ENCODE results near the gene IQCN. TPM values are rescaled to one million over a fixed set of nuclear protein-coding genes. Genes with fewer than 3 reads are reported as not detected.
A peak's percentile ranks its signal among the peaks of the same experiment; 100 is the strongest.
"Not testable (repeated sequence)": the region's sequence is repeated elsewhere in the genome, so short reads cannot be mapped to it uniquely, and the experiment has no call there.

IQCN gene
- total and polyA plus RNA-seq, 2 of the 4 experiments (the other 2 are of a cell fraction) = 0.18 to 0.67 TPM

GRCh38 chr19:18209912-18210311, 64.3 kb downstream of the IQCN start:
- H4K91ac ChIP-seq (ENCODE audit: insufficient read depth, low read depth, low read length) = peak overlapping the region; percentile 21; the same call in 1 of the 2 replicates
- dilution Hi-C loops (cut with HindIII; ENCODE audit: low sequenced_read_pairs, unreplicated experiment); H3K18ac ChIP-seq (ENCODE audit: low read depth, low read length); H3K9me3 ChIP-seq (ENCODE audit: control insufficient read depth, insufficient read depth, low read length); DNase-seq; H3K9me1 ChIP-seq (ENCODE audit: insufficient read depth, low read length); H3K9ac ChIP-seq (ENCODE audit: low read depth, low read length); H2BK20ac ChIP-seq (ENCODE audit: low read depth, low read length); H4K8ac ChIP-seq (ENCODE audit: low read depth in 2 of 2, low read length in 2 of 2); H3K4me2 ChIP-seq (ENCODE audit: low read depth, low read length); ATAC-seq (ENCODE audit: low read depth); H3K56ac ChIP-seq (ENCODE audit: extremely low read depth, insufficient read depth, low read length); H3K23ac ChIP-seq (ENCODE audit: low read depth, low read length); H2AFZ ChIP-seq (replicated peaks; ENCODE audit: low read length, poor library complexity); H4K20me1 ChIP-seq (ENCODE audit: insufficient read depth, low read length); H3K27me3 ChIP-seq (ENCODE audit: control insufficient read depth, insufficient read depth, low read length); BruUV-seq (replicated peaks); in situ Hi-C loops (cut with MboI; ENCODE audit: low sequenced_read_pairs); H2BK5ac ChIP-seq (ENCODE audit: low read depth, low read length, poor library complexity, severe bottlenecking); H2BK15ac ChIP-seq (ENCODE audit: low read depth, low read length); H3K27ac ChIP-seq (ENCODE audit: insufficient read depth, low read length); POLR2A ChIA-PET (ENCODE audit: unreplicated experiment); H3K4me3 ChIP-seq (ENCODE audit: insufficient read depth, low read depth, low read length); H2AK9ac ChIP-seq (replicated peaks; ENCODE audit: low read depth, low read length, poor library complexity); H3K36me3 ChIP-seq (ENCODE audit: control insufficient read depth, insufficient read depth, low read length); H4K5ac ChIP-seq (ENCODE audit: low read depth, low read length); H3K14ac ChIP-seq (replicated peaks; ENCODE audit: low read depth, low read length): not testable (repeated sequence)
- peak overlapping the region; percentile 25 for H3K4ac ChIP-seq (ENCODE audit: low read depth, low read length)
- peaks cover 11% of the 10 kb centered on the region for H3K4me1 ChIP-seq (ENCODE audit: control insufficient read depth, insufficient read depth, low read length)
- peak overlapping the region; percentile 32; the same call in 1 of the 2 replicates for H2BK120ac ChIP-seq (ENCODE audit: low read depth, low read length)
- WGBS, 2 experiments (ENCODE audit: extremely low coverage in 2 of 2, insufficient read length in 1 of 2) = no CpG with 5 or more reads among the region's 5 CpGs
- H3K79me1 ChIP-seq (ENCODE audit: low read depth in 1 of 2, low read length in 2 of 2) = peaks cover 0 to 23% of the 10 kb centered on the region in 2 experiments; a peak in 3 of 4 replicates
- CTCF ChIA-PET = interaction anchor here (0.5 to 1.0 kb wide), 2 partner anchors 70 to 1092 kb away, joined by 3 to 4 read pairs; no protein-coding TSS in a partner anchor
- intact Hi-C loops (cut with micrococcal nuclease) = loop anchor here (2.0 to 10.0 kb wide), 2 partner anchors 69 to 205 kb away; partner anchors contain the start of gene SSBP4
- H2AK5ac ChIP-seq (ENCODE audit: low read depth, low read length) = peak overlapping the region; percentile 15; the same call in 1 of the 2 replicates

All from IMR-90 (cell line).